GM21576 (cell line): Measurements from ENCODE around the gene ERFE.
"Not testable (repeated sequence)": the region's sequence is repeated elsewhere in the genome, so short reads cannot be mapped to it uniquely, and the experiment has no call there.

Source experiments
- ATAC-seq: cut with Tn5 transposase; IDR thresholded peaks from one replicate; pipeline ENCODE4 v1.9.1; 2021; ENCODE audit warnings: mild to moderate bottlenecking, moderate library complexity; ENCODE audit not compliant: unreplicated experiment

The ERFE gene, protein sequence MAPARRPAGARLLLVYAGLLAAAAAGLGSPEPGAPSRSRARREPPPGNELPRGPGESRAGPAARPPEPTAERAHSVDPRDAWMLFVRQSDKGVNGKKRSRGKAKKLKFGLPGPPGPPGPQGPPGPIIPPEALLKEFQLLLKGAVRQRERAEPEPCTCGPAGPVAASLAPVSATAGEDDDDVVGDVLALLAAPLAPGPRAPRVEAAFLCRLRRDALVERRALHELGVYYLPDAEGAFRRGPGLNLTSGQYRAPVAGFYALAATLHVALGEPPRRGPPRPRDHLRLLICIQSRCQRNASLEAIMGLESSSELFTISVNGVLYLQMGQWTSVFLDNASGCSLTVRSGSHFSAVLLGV

DNA sequence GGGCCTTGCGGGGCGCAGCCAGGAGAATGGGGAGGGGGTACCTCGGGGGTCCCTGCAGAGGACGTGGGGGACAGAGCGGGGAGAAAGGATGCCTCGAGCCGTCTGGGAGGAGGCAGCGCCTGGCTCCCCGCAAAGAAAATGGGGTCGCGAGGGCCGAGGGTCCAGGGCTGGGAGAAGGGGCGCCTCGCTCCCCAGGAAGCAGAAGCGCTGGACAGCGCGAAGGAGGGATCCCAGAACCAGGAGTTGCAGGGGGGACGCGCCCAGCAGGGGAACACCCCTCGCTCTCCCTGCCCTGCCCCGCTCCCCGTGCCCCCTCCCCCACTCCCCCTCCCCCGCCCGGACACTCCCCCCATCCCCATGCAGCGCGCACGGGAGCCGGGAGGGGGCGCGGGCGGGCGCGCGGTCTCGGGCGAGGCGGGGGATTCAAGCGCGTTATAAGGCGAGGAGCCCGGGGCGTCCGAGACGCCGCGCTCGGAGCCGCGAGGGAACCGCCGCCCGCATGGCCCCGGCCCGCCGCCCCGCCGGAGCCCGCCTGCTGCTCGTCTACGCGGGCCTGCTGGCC is at the start of gene ERFE:
ERFE (plus strand) TSS at position 462 of the 562 bp plus-strand sequence; CDS start at position 500, 38 bp downstream.
- ATAC-seq: no peak

DNA sequence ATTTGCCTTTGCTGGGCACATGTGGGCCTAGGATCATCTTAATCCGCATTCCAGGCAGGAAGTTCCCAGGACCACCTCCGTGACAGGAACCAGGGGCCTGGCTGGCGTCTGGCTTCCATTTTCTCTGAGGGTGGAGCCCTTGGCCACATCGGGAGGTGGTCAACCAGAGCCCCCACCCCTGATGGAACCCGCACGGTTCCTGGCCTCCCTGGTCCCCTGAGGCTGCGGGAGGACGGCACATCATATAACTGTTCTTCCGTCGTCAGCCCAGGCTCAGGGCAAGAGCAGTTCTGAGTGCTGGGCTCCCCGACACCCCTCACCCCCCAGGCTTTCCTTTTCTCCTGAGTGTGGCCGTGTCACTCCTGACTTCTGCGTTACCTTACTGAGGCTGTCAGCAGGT is 45.2 kb upstream of the ERFE start:
- no peak for ATAC-seq

DNA sequence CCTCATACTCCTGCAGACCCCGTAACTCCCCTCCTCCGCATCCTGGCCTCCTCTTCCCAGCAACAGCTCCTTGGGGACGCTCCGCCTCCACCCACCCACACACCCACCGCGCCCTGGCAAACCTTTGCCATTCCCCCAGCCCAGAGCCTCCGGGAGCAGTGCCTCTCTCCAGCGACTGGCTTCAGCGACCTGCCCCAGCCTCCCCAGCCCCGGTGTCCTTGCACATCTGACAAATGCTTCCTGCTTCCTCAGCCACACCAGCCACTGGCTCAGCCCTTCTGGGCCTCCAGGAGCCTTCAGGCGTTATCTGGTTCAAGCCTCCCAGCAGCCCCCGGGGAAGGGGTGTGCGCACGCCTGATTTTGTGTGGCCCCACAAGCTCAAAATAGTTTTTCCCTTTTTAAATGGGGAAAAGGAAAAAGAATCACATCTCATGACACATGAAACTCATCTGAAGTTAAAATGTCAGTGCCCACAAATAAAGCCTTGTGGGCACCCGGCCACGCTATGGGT is 44.4 kb upstream of the ERFE start:
- no peak for ATAC-seq

DNA sequence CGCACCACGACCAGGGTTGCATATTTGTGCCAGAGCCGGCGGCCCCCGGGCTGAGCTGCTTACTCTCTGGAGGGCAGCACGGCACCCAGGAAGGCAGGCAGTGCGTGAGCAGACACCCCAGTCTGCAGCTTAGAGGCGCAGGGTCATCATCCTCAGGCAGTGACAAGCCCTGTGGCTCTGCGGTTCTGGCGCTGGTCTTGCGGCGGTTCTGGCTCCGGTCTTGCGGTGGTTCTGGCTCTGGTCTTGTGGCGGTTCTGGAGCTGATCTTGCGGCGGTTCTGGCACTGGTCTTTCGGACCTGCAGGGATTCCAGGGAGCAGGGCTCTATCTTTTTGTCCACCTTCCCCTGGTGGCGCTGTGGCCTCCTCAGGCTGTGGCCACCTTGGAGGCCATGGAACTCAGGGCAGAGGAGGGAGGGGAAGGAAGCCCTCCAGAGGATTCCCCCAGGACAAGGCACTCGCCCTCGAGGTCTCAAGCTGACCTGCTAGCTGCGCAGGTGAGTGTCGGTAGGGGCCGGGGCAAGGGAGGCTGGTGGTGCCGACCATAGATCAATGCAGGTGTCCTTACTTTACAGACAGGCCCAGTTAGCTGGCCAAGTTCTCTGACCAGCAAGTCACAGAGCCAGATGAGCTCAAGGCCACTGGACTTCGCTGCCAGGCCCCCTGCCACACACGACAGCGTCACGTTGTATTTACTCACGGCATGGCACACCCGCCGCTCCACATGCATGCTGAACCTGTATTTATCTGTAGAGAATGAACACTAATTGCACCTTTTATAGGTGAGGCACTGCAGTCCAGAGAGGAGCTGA is 43.7 kb upstream of the ERFE start:
- ATAC-seq: no peak

DNA sequence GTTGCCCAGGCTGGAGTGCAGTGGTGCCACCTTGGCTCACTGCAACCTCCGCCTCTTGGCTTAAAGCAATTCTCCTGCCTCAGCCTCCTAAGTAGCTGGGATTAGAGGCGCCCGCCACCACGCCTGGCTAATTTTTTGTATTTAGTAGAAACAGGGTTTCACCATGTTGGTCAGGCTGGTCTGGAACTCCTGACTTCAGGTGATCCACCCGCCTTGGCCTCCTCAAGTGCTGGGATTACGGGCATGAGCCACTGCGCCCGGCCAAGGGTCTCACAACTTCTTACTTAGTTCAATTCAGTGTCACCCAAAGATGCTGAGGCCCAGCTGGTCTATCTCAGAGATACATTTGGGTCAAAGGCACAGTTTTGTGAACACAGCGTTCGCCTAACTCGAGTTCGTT is 43.1 kb upstream of the ERFE start:
- not testable (repeated sequence) for ATAC-seq

DNA sequence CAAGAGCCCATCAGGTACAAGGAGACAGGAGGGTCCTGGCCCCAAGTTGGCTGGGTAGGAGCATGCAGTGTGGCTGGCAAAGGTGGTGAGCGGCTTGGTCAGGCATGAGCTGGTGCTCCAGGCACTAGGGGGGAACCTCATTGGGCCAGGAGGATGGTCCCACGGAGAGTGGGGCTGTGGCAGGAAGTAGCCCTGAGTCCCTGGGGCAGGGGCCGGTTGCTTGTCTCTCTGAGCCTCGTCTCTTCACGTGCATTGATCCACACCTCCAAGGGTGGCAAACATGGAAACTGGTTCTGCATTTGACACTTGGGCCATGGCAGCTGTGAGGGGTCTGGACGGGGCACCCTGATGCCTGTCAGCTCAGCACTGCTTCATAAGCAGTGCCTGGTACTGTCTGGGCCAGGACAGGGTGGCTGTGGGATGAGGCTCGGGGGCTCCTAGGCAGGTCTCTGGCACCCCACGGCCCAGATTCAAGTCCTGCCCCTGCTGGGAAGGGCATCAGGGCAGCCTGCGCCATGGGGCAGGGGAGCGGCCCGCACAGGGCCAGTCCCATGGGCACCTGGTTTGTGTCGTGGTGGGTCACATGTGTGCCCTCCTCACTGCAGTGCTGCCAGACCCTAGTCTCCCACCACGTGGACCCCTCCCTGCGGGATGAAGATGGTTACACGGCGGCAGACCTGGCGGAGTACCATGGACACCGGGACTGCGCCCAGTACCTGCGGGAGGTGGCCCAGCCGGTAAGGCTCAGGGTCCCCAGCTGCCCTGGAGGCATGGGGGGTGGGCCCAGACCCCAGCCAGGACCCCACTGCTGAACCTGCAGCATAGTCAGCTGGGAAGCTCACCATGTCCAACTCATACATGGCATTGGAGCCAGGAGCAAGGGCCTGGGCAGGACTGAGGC is 42.2 kb upstream of the ERFE start:
- no peak for ATAC-seq

DNA sequence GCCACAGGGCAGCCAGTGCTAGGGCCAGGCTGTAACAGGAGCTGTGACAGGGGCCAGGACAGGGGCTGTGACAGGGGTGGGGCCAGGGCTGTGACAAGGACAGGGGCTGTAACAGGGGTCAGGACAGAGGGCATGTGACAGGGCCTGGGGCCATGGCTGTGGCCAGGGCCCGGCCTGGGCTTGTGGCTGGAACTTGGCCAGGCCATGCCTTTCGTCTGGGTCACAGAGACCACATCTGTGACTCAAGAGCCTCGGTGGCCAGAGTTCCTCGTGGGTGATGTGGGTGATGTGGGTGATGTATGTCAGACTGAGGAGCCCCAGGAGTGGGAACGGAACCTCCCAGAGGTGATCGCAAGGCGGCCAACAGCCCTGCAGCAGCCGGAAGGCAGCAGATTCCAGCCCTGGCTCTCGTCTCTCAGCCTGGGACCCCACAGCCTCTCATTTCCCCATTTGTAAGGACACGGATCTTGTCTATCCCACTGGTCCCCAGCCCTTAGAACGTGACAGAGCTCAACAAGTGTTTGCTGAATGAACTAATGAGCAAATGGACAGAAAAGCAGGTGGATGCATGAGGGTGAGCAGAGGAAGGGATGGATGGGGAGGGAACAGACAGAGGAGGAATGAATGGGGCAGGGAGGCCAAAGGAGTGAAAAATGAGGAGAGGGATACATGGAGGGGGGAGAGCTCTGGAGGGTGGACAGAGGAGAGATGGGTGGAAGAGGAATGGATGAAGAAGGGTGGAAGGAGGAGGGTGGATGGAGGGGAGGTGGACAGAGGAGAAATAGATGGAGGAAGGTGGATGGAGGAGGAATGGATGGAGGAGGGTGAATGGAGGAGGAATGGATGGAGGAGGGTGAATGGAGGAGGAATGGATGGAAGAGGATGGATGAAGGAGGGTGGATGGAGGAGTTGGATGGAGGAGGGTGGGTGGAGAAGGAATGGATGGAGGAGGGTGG is 41.3 kb upstream of the ERFE start:
- ATAC-seq: no peak

DNA sequence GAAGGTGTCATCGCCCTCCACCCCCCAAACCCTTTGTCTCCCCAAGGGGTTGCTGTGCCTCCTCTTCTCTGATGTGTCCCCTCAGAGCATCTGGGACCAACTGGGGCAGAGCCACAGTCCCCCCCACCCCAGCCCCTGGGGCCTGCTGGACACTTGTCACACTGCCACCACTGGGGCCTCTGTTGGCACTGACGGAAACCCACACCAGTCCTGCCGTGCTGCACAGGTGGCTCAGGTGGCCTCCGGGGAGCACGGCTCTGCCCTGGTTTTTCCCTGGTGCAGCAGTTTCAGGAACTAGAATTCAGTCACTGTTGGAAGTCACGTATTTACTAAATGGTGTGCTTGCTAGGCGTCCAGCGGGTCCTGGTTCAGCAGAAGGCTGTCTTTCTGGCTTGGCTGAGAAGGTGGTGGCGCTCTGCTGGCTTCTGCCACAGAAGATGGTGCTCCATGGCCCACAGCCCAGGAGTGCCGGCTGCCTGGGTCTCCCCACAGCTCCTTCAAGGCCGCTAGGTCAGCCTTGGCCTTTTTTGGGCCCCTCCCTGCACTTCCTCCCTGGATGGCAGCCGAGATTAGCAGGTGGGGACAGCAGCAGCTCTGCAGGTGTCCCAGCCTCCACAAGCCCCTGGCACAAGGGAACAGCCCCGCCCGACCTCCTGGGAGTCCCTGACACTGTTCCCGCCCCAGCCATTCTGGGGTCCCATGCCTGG is 38.9 kb upstream of the ERFE start:
- ATAC-seq: no peak

DNA sequence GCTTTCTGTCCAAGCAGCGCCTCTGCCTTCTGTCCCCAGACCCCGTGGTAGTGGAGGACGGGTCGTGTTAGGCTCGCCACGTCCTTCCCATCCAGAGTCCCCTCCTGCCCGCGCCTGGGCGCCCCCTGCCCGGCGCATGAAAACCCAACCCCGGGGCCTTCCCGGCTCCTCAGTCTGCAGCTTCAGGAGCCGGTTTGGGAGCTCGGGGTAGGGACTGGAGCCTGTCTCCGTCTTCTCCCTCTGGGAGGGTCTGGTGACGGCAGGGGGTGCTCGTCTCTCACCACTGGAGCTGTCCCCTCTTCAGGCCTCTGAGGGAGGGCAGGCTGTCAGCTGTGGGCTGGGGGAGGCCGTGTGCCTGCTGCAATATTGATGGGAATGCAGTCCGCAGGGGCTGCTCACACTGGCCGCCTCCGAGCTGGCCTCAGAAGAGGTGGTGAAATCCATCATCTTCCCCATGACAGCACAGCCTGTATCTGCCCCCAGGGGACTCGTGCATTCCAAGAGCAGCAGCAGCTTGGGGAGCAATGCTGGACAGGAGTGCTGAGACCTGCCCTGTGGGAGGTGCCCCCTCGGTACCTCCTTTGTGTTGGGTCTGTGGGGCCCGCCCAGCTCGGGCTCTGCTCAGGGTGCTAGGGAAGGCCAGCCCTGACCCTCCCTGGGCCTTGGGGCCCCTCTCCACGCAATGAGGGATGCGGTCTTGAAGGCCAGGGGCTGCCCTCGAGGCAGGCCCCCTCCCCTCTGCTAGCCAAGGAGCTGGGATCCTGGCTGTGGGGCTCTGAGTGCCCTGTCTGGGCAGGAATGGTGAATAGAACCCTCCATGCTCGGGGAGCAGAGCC is 38.1 kb upstream of the ERFE start:
- ATAC-seq: no peak

DNA sequence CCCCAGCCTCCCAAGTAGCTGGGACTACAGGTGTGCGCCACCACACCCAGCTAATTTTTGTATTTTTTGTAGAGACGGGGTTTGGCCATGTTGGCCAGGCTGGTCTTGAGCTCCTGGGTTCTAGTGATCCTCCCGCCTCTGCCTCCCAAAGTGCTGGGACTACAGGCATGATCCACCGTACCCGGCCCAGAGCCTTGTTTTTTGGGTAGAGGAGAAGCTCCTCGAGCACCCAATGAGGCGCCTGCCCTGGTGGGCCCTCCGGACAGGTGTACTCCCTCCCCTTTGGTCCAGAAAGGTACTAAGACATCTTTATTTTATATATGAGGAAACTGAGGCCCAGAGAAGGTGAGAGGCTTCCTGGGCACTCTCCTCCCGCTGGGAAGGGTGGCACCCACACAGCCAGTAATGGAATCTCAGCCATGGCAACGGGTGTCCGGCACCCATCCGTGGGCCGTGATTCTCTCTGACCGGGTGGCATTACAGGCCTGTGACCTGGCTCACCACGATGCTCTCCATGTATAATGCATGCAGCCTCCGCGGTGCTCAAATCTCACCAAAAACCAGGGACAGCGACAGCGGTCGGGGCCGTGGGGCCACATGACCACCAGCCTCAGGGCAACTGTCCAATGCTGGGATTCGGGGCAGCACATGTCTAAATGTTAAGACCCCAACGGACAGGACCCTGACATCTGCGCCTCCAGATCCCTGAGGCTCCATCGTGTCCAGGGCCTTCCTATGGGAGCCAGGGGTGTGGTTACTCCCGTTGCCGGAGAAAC is 37.1 kb upstream of the ERFE start:
- no peak for ATAC-seq

DNA sequence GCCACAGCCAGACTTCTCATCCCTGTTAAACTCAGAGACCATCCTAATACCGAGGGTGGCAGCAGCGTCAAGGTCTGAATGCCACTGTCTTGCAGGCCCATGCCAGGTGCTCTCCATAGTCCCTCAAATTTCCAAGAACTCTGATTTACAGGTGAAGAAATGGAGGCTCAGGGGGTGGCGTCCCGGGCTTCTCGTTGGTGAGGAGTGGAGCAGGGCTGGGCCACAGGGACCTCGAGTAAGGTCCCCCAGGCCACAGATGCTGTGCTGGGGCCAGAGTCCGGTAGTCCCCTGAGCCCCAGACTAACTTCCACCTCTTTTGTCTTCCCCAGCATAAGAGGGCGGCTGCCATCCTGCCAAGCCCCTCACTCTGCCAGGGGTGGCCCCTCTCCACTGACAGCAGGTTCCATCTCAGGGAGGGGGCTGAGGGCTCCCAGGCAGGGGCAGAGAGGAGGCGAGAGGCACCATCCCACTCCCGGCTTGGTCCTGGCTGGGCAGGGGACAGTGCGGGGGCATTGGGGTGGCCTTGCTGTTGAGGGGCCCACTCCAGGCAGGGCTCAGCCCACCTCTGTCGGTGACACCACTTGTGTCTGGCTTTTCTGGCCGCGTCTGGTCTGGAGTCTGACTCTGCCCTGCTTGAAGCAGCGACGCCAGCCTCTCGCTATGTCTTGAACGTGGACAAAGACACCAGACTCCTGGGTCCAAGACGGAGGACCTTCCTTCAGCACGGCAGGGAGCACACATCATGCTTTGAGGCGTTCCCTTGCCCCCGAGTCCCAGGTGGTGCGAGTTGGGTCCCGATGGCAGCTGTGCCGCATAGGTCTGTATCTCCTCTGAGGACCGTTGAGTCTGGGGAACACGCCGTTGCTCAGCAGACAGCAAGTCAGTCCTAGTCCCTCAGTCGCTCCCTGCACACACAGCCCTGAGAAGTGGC is 36.2 kb upstream of the ERFE start:
- ATAC-seq: no peak

DNA sequence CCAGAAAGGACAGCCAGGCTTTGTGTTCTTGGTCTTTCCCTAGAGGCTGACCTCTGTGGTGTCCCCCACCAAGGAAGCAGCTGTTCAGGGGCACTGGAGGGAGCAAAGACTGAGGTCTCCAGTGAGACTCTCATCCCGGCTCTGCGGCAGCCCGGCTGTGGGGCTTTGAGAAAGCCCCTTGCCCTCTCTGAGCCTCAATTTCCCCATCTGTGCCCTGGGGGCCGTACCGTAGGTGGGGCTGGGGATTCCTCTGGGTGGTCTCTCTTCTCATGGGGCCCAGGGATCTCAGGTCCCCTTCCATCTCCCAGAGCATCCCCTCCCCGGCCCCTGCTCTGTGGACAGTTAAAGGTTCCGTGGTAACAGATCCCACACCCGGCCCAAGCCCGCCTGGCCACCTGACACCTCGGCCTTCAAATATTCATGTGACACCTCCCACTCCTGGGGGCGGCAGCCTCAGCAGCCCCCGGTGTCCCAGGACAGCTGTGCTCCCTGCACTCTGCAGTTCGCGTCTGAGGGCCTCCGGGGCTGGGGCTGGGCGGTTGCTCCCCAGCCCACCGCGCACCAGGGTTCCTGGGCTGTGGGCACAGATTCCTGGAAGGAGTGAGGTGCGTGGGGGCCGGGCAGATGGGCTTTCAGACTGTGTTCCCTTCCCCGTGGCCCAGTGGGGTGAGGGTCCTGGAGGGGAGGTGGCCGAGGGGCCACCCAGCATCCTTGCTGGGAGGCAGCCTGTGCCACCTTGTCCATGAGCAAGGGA is 35.4 kb upstream of the ERFE start:
- ATAC-seq: no peak

DNA sequence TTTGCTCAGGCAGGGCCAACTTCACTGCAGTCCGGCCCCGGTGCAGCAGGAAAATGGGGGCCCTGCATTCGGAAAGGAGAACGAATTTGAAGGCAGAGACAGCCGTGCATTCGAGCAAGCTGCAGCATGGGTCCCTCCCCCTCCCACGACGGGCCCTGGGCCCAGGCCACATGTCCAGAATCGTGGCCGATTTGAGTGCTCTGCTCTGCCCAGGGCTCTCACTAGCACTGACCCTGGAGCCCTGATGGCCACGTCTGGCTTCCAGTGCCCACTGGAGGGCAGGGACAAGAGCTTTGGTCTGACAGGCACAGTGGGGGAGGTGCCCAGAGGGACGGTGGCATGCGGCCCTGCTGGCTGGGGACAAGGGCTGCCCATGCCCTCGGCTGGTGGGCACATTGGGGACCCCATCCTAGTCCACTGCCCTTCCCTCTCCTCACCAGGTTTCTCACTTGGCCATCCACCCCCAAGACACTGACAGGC is 34.7 kb upstream of the ERFE start:
- ATAC-seq: no peak

DNA sequence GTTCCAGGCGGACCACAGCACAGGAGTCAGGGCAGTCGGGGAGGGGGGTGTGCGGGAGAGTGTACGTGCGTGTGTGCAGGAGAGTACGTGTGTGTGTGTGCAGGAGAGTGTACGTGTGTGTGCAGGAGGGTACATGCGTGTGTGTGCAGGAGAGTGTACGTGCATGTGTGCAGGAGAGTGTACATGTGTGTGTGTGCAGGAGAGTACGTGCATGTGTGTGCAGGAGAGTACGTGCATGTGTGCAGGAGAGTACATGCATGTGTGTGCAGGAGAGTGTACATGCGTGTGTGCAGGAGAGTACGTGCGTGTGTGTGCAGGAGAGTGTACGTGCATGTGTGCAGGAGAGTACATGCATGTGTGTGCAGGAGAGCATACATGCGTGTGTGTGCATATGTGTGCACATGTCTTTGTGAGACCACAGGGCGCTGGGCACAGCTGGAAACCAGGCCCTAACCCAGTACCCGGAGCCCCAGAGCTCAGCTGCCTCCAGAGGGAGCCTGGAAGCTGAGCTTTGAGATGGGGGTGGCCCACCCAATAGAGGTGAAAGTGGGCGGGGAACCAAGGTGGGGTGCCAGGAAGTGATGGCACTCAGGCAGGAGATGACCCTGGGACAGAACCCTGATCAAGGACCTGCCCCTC is 34.2 kb upstream of the ERFE start:
- no peak for ATAC-seq
